ENCODE results near the gene AGBL5. TPM values are rescaled to one million over a fixed set of nuclear protein-coding genes. Genes with fewer than 3 reads are reported as not detected.

The AGBL5 gene
- total and polyA plus RNA-seq, 2 donors (not counting 1 experiment from before 2014, with no cell fraction given), result 19.8 to 20.9 TPM

DNA sequence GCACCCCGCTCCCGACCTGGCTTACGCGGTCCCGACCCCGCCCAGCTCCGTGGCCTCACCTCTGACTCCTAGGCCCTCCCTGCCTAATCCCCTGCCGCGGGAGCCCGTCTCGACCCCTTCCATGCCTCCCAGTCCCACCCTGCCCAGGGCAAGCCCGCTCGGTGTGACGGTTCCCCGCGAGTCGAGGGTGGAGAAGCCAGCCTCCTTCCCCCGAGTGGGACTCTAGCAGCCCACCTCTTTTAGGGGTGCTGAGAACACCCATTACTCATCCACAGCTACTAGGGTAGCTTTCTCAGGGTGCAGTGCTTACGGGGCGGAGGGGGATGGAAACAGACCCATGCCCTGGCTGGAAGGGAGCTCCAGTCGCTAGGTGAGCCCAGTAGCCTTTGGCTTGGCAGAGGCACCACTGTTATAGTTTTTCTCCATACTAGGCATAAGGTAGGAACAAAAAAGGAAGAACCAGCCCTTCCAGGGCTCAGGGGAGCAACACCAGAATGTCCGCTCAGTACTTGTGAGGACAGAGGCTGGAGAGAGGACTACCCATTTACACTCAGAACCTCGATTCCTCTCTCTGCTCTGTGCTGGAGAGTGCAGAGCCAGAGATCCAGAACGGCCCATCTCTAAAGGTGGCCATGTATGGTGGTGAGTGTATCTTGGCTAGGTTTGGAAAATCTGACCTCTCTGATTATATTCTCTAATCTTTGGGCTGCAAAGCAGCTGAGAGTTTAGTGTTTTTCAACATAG, 606 bp downstream of the AGBL5 start:
- Histone ChIP-seq H3K4me3 (replicated peaks in 1 of 4; ENCODE audit: control extremely low read depth in 1 of 4, insufficient read depth in 1 of 4, low read depth in 3 of 4, low read length in 4 of 4) (peak overlapping the region; percentile 66 to 84 (median 76)), H3K4me1 (ENCODE audit: control insufficient read depth, extremely low read depth, insufficient read depth, low read length) (peaks cover 4% of the 10 kb centered on the region), H3K4me2 (ENCODE audit: extremely low read depth, insufficient read depth, low read length) (peak overlapping the region; percentile 90), H3K9ac (ENCODE audit: insufficient read depth, low read length) (peak overlapping the region; percentile 71), H3K79me2 (ENCODE audit: control insufficient read depth, insufficient read depth, low read length) (no peaks in the 10 kb centered on the region), H3K9me3 (ENCODE audit: control insufficient read depth, insufficient read depth, low read depth, low read length) (no peaks in the 10 kb centered on the region), H3K27me3 (ENCODE audit: control insufficient read depth, insufficient read depth, low read length) (no peaks in the 10 kb centered on the region), H4K20me1 (ENCODE audit: control insufficient read depth, extremely low read depth, insufficient read depth, low read length) (no peaks in the 10 kb centered on the region), H3K36me3 (ENCODE audit: control insufficient read depth, insufficient read depth, low read length) (peaks cover 5% of the 10 kb centered on the region), H3K27ac (ENCODE audit: insufficient read depth, low read length) (peak overlapping the region; percentile 29), H2AFZ (ENCODE audit: low read length) (peak overlapping the region; percentile 70)
- TF ChIP-seq EZH2 (IDR thresholded peaks at IDR 0.05; ENCODE audit: low read length, missing control alignments), result no peak
- TF ChIP-seq, protein P1, sequence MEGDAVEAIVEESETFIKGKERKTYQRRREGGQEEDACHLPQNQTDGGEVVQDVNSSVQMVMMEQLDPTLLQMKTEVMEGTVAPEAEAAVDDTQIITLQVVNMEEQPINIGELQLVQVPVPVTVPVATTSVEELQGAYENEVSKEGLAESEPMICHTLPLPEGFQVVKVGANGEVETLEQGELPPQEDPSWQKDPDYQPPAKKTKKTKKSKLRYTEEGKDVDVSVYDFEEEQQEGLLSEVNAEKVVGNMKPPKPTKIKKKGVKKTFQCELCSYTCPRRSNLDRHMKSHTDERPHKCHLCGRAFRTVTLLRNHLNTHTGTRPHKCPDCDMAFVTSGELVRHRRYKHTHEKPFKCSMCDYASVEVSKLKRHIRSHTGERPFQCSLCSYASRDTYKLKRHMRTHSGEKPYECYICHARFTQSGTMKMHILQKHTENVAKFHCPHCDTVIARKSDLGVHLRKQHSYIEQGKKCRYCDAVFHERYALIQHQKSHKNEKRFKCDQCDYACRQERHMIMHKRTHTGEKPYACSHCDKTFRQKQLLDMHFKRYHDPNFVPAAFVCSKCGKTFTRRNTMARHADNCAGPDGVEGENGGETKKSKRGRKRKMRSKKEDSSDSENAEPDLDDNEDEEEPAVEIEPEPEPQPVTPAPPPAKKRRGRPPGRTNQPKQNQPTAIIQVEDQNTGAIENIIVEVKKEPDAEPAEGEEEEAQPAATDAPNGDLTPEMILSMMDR (conservative IDR thresholded peaks at IDR 0.05 in 1 of 2, IDR thresholded peaks at IDR 0.05 in 1 of 2; ENCODE audit: low read depth in 1 of 2, low read length in 2 of 2), result no peak
- DNase-seq (ENCODE audit: low read depth in 2 of 2), result no peak

DNA sequence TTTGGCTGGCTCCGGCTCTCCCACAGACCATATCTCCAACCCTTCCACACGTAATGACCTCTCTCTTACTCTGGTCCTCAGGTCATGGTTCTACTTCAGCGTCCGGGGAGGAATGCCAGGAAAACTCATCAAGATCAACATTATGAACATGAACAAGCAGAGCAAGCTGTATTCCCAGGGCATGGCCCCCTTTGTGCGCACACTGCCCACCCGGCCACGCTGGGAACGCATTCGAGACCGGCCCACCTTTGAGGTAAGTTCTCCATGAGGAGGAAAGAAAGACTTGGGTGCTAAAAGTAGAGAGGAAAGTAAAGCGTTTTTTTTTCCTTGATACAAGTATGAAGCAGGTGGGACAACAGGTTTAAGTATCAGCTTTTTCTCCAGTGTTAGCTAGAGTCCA, 1.9 kb downstream of the AGBL5 start:
- Histone ChIP-seq H4K20me1 (ENCODE audit: control insufficient read depth, extremely low read depth, insufficient read depth, low read length) (no peaks in the 10 kb centered on the region), H3K9ac (ENCODE audit: insufficient read depth, low read length) (no peak overlapping the region), H3K4me1 (ENCODE audit: control insufficient read depth, extremely low read depth, insufficient read depth, low read length) (peaks cover 4% of the 10 kb centered on the region), H3K79me2 (ENCODE audit: control insufficient read depth, insufficient read depth, low read length) (no peaks in the 10 kb centered on the region), H3K36me3 (ENCODE audit: control insufficient read depth, insufficient read depth, low read length) (peaks cover 9% of the 10 kb centered on the region), H3K4me2 (ENCODE audit: extremely low read depth, insufficient read depth, low read length) (no peak overlapping the region), H3K4me3 (replicated peaks in 1 of 4; ENCODE audit: control extremely low read depth in 1 of 4, insufficient read depth in 1 of 4, low read depth in 3 of 4, low read length in 4 of 4) (no peak overlapping the region), H3K27me3 (ENCODE audit: control insufficient read depth, insufficient read depth, low read length) (no peaks in the 10 kb centered on the region), H2AFZ (ENCODE audit: low read length) (no peak overlapping the region), H3K27ac (ENCODE audit: insufficient read depth, low read length) (no peak overlapping the region), H3K9me3 (ENCODE audit: control insufficient read depth, insufficient read depth, low read depth, low read length) (no peaks in the 10 kb centered on the region)
- TF ChIP-seq EZH2 (IDR thresholded peaks at IDR 0.05; ENCODE audit: low read length, missing control alignments), result no peak
- TF ChIP-seq, protein P1 (conservative IDR thresholded peaks at IDR 0.05 in 1 of 2, IDR thresholded peaks at IDR 0.05 in 1 of 2; ENCODE audit: low read depth in 1 of 2, low read length in 2 of 2), result no peak
- no peak for DNase-seq (ENCODE audit: low read depth in 2 of 2)

DNA sequence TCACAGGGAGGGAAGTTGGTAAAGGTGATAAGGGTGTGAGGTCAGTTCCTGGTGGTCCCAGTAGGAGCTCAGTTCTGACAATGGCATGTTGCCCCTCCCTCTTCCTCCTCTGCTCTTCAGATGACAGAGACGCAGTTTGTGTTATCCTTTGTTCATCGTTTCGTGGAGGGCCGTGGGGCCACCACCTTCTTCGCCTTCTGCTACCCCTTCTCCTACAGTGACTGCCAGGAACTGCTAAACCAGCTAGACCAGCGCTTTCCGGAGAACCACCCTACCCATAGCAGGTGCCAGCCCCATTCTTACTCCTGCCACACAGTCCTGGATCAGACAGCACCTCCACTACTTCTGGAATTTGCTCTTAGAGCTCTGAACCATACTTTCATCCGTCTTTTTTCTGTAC, 2.3 kb downstream of the AGBL5 start:
- DNase-seq (ENCODE audit: low read depth in 2 of 2), result no peak
- no peak overlapping the region for H3K4me3 ChIP-seq (replicated peaks in 1 of 4; ENCODE audit: control extremely low read depth in 1 of 4, insufficient read depth in 1 of 4, low read depth in 3 of 4, low read length in 4 of 4)

More for the DNA sequence above, 2.3 kb downstream of the AGBL5 start:
- H3K9ac ChIP-seq (ENCODE audit: insufficient read depth, low read length), result no peak overlapping the region
- H2AFZ ChIP-seq (ENCODE audit: low read length), result no peak overlapping the region
- no peak overlapping the region for H3K4me2 ChIP-seq (ENCODE audit: extremely low read depth, insufficient read depth, low read length)
- H3K36me3 ChIP-seq (ENCODE audit: control insufficient read depth, insufficient read depth, low read length), result peaks cover 12% of the 10 kb centered on the region
- H3K79me2 ChIP-seq (ENCODE audit: control insufficient read depth, insufficient read depth, low read length), result no peaks in the 10 kb centered on the region
- no peaks in the 10 kb centered on the region for H4K20me1 ChIP-seq (ENCODE audit: control insufficient read depth, extremely low read depth, insufficient read depth, low read length)
- H3K27ac ChIP-seq (ENCODE audit: insufficient read depth, low read length), result no peak overlapping the region
- H3K9me3 ChIP-seq (ENCODE audit: control insufficient read depth, insufficient read depth, low read depth, low read length), result no peaks in the 10 kb centered on the region
- H3K27me3 ChIP-seq (ENCODE audit: control insufficient read depth, insufficient read depth, low read length), result no peaks in the 10 kb centered on the region
- peaks cover 4% of the 10 kb centered on the region for H3K4me1 ChIP-seq (ENCODE audit: control insufficient read depth, extremely low read depth, insufficient read depth, low read length)
- TF ChIP-seq, protein P1 (conservative IDR thresholded peaks at IDR 0.05 in 1 of 2, IDR thresholded peaks at IDR 0.05 in 1 of 2; ENCODE audit: low read depth in 1 of 2, low read length in 2 of 2), result no peak

Measured in fibroblast of lung (primary cell).